CD4-positive, alpha-beta T cell (primary cell): ENCODE measurements around the gene CDYL2. TPM values are rescaled to one million over a fixed set of nuclear protein-coding genes. Genes with fewer than 3 reads are reported as not detected.

Experiments
- ATAC-seq: fragments of 200-7000 bp; cut with Tn5 transposase; one replicate; pipeline ENCODE4 v1.10.0; 2022; ENCODE audit warnings: mild to moderate bottlenecking; ENCODE audit not compliant: poor library complexity
- CTCF ChIA-PET: fragments of 350-600 bp; sonication (Branson Sonifier 250); formaldehyde crosslinking; loops from one replicate; lab custom pipeline; 2021; ENCODE audit warnings: antibody characterized with exemption, inconsistent platforms; lab: Charles Lee
- POLR2A ChIA-PET: fragments of 350-600 bp; sonication (Branson Sonifier 250); formaldehyde crosslinking; loops from one replicate; lab custom pipeline; 2021; ENCODE audit warnings: antibody characterized with exemption, inconsistent platforms; lab: Charles Lee
- DNase-seq, 14 experiments: peaks; one replicate each; pipeline ENCODE4 v3.0.0-alpha.2; 2013 to 2020; ENCODE audit warnings: mixed read lengths in 2 of 14
- H3K27ac ChIP-seq, 2 donors: one replicate each; pipeline versions ENCODE4 v1.5.1 to v1.7.0; 2013; ENCODE audit warnings: low read length in 2 of 2, low read depth in 1 of 2, mild to moderate bottlenecking in 1 of 2
- H3K27me3 ChIP-seq, 2 experiments: 1 replicate in 1 of 2; 2 replicates in 1 of 2; pipeline versions ENCODE4 v1.6.1 to v1.7.0; 2013; ENCODE audit warnings: low read length in 2 of 2, control low read depth in 1 of 2, mild to moderate bottlenecking in 1 of 2, moderate library complexity in 1 of 2; ENCODE audit not compliant: insufficient read depth in 2 of 2, control insufficient read depth in 1 of 2
- H3K36me3 ChIP-seq: one replicate; pipeline ENCODE4 v1.6.1; 2013; ENCODE audit warnings: low read length, control low read depth; ENCODE audit not compliant: insufficient read depth
- H3K4me1 ChIP-seq: one replicate; pipeline ENCODE4 v1.6.1; 2013; ENCODE audit warnings: low read length, control low read depth; ENCODE audit not compliant: insufficient read depth
- H3K4me3 ChIP-seq: one replicate; pipeline ENCODE4 v1.5.1; 2013; ENCODE audit warnings: mild to moderate bottlenecking, low read length, moderate library complexity
- H3K9me3 ChIP-seq, 2 experiments: 1 replicate in 1 of 2; 2 replicates in 1 of 2; pipeline versions ENCODE4 v1.6.1 to v1.7.0; 2013; ENCODE audit warnings: low read length in 2 of 2, mild to moderate bottlenecking in 2 of 2, control low read depth in 1 of 2, moderate library complexity in 1 of 2; ENCODE audit not compliant: control insufficient read depth in 1 of 2, insufficient read depth in 1 of 2
- H3K27ac Mint-ChIP-seq: one replicate; pipeline ENCODE4 v1.8.0; 2020; ENCODE audit warnings: mixed read lengths
- H3K27me3 Mint-ChIP-seq: one replicate; pipeline ENCODE4 v1.8.0; 2021; ENCODE audit warnings: mixed read lengths
- H3K36me3 Mint-ChIP-seq: one replicate; pipeline ENCODE4 v1.8.0; 2021; ENCODE audit warnings: low read depth, mixed read lengths
- H3K4me1 Mint-ChIP-seq: one replicate; pipeline ENCODE4 v1.8.0; 2021; ENCODE audit warnings: low read depth, mixed read lengths
- H3K4me3 Mint-ChIP-seq: one replicate; pipeline ENCODE4 v1.8.0; 2020; ENCODE audit warnings: mild to moderate bottlenecking, mixed read lengths
- H3K9me3 Mint-ChIP-seq: one replicate; pipeline ENCODE4 v1.8.0; 2020; ENCODE audit warnings: mixed read lengths
- CTCF ChIP-seq: fragments of 200-600 bp; IDR thresholded peaks from one replicate; pipeline ENCODE4 v1.8.0; 2022; ENCODE audit warnings: antibody characterized with exemption, mild to moderate bottlenecking
- intact Hi-C, 2 experiments: fragments of 100-400 bp; cut with DNase I in 1 of 2; cut with micrococcal nuclease in 1 of 2; formaldehyde crosslinking; loops; one replicate each; pipeline versions ENCODE4 v1.15.1 to v1.9.0; 2023 to 2025; cut with DNase I, micrococcal nuclease
- total RNA-seq, 174 experiments: library from RNA in 2 of 174; stranded (reverse) in 2 of 174; gene quantifications; one replicate each; pipeline ENCODE4 v1.2.3 and lab custom pipeline; 2021 to 2026

The CDYL2 gene
- total RNA-seq, 2 experiments from 2014 or later, result 14.3 to 15.8 TPM

GRCh38 chr16:80586476-80586875 is 217.9 kb downstream of the CDYL2 start:
- H3K4me3 ChIP-seq, result no peak overlapping the region
- Mint-ChIP-seq H3K9me3 (no peaks in the 10 kb centered on the region), H3K27ac (no peak overlapping the region), H3K27me3 (no peaks in the 10 kb centered on the region), H3K4me1 (peaks cover 21% of the 10 kb centered on the region), H3K4me3 (no peak overlapping the region), H3K36me3 (no peaks in the 10 kb centered on the region)
- ATAC-seq, result no peak
- intact Hi-C loops, result loop anchor here in 1 of 2 experiments (10.0 kb wide), 1 partner anchor 68 kb away; no protein-coding TSS in a partner anchor
- no peaks in the 10 kb centered on the region for H3K9me3 ChIP-seq
- H3K27ac ChIP-seq, result no peak overlapping the region
- CTCF ChIA-PET, result no interaction called here
- POLR2A ChIA-PET, result no interaction called here
- no peaks in the 10 kb centered on the region for H3K27me3 ChIP-seq
- H3K36me3 ChIP-seq, result no peaks in the 10 kb centered on the region
- DNase-seq, result no peak
- TF ChIP-seq CTCF, result no peak
- peaks cover 16% of the 10 kb centered on the region for H3K4me1 ChIP-seq

- Histone ChIP-seq H3K4me3 (no peak overlapping the region), H3K36me3 (no peaks in the 10 kb centered on the region), H3K9me3 (no peaks in the 10 kb centered on the region), H3K4me1 (peaks cover 16% of the 10 kb centered on the region), H3K27ac (no peak overlapping the region), H3K27me3 (no peaks in the 10 kb centered on the region)
- H3K36me3 Mint-ChIP-seq, result no peaks in the 10 kb centered on the region
- no peak for ATAC-seq
- POLR2A ChIA-PET, result no interaction called here
- CTCF ChIA-PET, result no interaction called here
- DNase-seq, result peak in 2 of 14 experiments; percentile 7 to 24
- no peaks in the 10 kb centered on the region for H3K9me3 Mint-ChIP-seq
- intact Hi-C loops, result loop anchor here in 1 of 2 experiments (10.0 kb wide), 1 partner anchor 69 kb away; no protein-coding TSS in a partner anchor
- peaks cover 21% of the 10 kb centered on the region for H3K4me1 Mint-ChIP-seq
- H3K4me3 Mint-ChIP-seq, result no peak overlapping the region
- no peaks in the 10 kb centered on the region for H3K27me3 Mint-ChIP-seq
- TF ChIP-seq CTCF, result no peak
- H3K27ac Mint-ChIP-seq, result no peak overlapping the region
Observed at GRCh38 chr16:80585764-80586163, 218.6 kb downstream of the CDYL2 start.

- DNase-seq (no peak), ATAC-seq (no peak)
- intact Hi-C loops, result loop anchor here in 1 of 2 experiments (10.0 kb wide), 1 partner anchor 71 kb away; no protein-coding TSS in a partner anchor
- peaks cover 36% of the 10 kb centered on the region for H3K4me1 Mint-ChIP-seq
- TF ChIP-seq CTCF, result no peak
- H3K4me1 ChIP-seq, result peaks cover 31% of the 10 kb centered on the region
- no peaks in the 10 kb centered on the region for H3K36me3 Mint-ChIP-seq
- POLR2A ChIA-PET, result no interaction called here
- H3K9me3 ChIP-seq, result no peaks in the 10 kb centered on the region
- no peaks in the 10 kb centered on the region for H3K27me3 ChIP-seq
- no peak overlapping the region for H3K27ac Mint-ChIP-seq
- CTCF ChIA-PET, result no interaction called here
- H3K9me3 Mint-ChIP-seq, result peaks cover 1% of the 10 kb centered on the region
- H3K27ac ChIP-seq, result no peak overlapping the region
- no peaks in the 10 kb centered on the region for H3K27me3 Mint-ChIP-seq
- H3K4me3 Mint-ChIP-seq, result no peak overlapping the region
- H3K4me3 ChIP-seq, result no peak overlapping the region
- H3K36me3 ChIP-seq, result no peaks in the 10 kb centered on the region
Observed at GRCh38 chr16:80583466-80583865, 220.9 kb downstream of the CDYL2 start.
